HG03025 (cell line): ENCODE measurements around the gene FSTL4.

Experiments
- ATAC-seq: cut with Tn5 transposase; IDR thresholded peaks from one replicate; pipeline ENCODE4 v1.9.1; 2021; ENCODE audit warnings: mild to moderate bottlenecking, moderate library complexity; ENCODE audit not compliant: unreplicated experiment, low FRiP score

FSTL4 gene

DNA sequence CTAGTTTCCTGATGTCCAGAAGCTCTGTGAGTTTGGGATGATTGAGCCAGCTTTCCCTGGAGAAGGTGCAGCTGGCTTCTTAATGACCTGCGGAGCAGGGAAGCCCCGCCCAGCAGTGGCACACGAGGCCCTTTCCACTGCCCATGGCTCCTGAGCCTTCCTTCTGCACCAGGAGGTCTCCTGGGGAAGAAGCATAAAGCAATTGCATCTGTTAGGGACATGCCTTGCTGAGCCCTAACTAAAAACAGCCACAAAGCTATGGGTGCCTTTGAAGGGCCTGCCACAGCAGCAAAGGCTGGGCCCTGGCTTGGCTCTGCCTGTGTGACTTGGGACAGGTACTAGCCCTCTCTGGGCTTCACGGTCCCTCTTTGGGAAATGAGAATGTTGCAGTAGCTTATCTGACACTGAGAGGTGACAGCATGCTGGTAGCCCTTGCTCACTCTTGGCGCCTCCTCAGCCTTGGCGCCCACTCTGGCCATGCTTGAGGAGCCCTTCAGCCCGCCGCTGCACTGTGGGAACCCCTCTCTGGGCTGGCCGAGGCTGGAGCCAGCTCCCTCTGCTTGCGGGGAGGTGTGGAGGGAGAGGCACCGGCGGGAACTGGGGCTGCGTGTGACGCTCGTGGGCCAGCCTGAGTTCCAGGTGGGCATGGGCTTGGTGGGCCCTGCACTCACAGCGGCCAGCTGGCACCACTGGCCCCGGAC, 218.4 kb downstream of the FSTL4 start:
- no peak for ATAC-seq

DNA sequence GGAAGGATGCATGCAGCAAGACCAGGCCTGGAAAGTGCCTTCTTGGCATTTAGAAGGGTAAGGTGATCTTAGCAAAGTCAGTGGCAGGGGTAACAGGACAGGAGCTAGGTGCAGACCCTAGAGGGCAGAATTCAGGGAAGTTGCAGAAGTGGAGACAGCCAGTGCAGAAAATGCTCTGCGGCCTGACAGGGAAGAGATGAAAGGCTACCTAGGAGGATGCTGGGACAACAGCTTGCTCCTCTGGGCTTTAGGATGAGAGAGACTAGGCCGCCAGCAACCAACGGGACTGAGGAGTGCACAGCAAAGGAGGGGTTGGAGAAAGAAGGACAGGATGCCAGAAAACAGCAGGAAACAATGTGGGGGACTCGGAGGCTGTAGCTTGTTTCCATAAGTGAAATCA, 219.9 kb downstream of the FSTL4 start:
- ATAC-seq = no peak

GRCh38 chr5:133391354-133392136, 220.8 kb downstream of the FSTL4 start:
- no peak for ATAC-seq

- ATAC-seq = no peak
These were observed 221.7 kb downstream of the FSTL4 start for GRCh38 chr5:133390416-133391353.

DNA sequence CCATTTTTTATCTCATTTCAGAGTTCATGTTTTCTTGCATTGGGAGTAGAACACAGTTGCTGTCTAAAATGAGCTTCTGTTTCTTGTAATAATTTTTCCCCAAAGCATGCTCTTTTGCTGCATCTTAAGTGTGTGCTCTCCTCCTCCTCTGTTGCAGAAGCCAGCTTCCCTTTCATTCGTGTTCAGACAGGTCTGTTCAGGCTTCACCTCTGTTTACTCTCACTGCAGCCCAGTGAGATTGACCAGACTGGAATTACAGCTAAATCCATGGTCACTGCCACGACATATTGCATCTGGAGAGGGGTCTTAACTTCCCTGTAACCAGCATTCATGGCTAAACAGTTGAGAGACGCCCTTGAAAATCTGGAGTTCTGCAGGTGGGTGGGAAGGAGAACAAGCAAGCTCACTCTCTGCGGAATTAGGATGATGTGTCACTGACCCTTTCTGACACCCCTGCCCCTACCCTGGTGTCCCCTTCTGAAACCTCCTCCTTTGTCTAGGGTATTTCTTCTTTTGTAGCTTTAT, 223.2 kb downstream of the FSTL4 start:
- no peak for ATAC-seq

GRCh38 chr5:133387621-133388020, 224.7 kb downstream of the FSTL4 start:
- no peak for ATAC-seq

GRCh38 chr5:133387091-133387490, 225.2 kb downstream of the FSTL4 start:
- no peak for ATAC-seq

GRCh38 chr5:133386662-133387061, 225.7 kb downstream of the FSTL4 start:
- no peak for ATAC-seq

DNA sequence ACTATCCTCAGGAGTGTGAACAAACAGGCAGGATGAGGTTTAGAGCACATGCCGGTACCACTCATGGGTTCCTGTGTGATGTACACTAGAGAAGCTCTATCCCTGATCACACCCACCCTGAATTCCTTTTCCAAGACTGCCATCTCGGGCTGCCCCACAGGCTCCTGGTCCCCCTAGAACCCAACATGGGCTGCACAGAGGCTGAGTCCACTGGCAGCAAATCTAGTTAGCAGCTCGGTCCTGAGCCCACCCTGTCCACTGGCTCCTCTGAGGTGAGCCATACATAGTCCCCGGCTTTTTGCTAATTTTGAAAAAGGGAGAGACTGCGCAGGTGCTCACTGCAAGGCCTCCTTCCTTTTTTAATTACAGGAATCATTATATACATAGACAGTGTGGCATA, 227.0 kb downstream of the FSTL4 start:
- no peak for ATAC-seq

GRCh38 chr5:133384903-133385302, 227.4 kb downstream of the FSTL4 start:
- no peak for ATAC-seq

- ATAC-seq = no peak
These were observed 228.1 kb downstream of the FSTL4 start for GRCh38 chr5:133384120-133384855.

DNA sequence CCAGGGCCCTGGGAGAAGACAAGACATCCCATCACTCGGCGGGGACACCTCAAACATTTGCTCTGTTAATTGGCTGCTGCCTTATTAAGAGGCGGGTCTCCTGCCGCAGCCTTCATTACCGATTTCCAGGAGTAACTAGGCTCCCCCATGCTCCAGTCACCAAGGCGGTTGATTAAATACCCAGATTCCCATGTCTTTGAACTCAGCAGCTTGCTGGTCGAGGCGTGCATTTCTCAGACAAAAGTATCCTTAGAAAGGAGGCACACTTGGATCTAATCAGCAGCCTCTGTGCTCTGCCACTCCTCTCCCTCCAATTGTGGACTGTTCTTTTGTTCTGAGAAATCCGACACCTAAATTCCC, 228.8 kb downstream of the FSTL4 start:
- no peak for ATAC-seq

GRCh38 chr5:133382661-133383579, 229.4 kb downstream of the FSTL4 start:
- no peak for ATAC-seq

GRCh38 chr5:133381571-133382365, 230.6 kb downstream of the FSTL4 start:
- no peak for ATAC-seq

DNA sequence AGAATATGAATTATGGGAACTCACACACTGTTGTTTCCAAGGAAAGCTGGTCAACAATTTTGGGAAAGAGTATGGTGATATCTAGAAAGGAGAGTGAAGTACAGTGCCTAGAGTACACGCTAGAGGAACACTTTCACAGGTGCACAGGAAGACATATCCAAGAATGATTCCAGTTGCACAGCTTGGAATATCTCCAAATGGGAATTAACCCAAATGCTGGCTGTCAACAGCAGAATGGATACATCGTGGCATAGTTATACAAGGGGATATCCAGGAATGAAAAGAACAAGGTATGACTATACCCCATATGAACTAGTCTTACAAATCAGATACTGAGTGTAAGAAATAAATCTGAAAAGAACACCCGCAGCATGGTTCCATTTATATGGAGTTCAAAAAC, 231.3 kb downstream of the FSTL4 start:
- ATAC-seq = no peak

DNA sequence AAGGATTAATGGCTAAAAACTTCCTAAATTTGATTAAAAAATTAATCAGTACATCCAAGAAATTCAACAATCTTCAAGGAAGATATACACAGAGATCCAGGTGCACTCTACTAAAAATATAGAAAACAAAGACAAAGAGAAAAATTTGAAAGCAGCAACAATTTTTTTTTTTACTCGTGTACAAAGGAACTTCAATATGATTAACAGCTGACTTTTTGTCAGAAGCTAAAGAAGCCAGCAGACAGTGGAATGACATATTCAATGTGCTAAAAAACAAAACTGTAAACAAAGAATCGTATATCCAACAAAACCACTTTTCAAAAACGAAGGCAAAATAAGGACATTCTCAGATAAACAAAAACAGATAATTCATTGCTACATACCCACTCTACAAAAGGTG, 234.6 kb downstream of the FSTL4 start:
- ATAC-seq = no peak

DNA sequence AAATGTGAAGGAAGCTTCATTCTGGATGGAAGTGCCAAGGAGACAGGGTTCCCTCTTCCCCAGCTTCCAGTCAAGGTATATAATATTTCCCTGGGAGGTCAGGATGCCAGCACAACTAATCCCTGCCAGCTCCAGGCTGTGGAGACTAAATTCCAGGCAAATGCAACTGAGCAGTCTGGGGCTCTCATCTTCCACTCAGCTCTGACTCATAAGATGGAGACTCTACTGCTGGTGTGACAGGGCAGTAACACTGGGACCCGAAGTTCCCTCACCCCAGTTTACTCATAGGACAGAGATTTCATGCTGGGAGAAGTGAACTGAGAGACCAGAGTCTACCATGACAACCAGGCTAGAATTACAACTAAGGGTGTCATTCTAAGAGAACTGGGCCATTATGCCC, 235.4 kb downstream of the FSTL4 start:
- ATAC-seq = no peak

DNA sequence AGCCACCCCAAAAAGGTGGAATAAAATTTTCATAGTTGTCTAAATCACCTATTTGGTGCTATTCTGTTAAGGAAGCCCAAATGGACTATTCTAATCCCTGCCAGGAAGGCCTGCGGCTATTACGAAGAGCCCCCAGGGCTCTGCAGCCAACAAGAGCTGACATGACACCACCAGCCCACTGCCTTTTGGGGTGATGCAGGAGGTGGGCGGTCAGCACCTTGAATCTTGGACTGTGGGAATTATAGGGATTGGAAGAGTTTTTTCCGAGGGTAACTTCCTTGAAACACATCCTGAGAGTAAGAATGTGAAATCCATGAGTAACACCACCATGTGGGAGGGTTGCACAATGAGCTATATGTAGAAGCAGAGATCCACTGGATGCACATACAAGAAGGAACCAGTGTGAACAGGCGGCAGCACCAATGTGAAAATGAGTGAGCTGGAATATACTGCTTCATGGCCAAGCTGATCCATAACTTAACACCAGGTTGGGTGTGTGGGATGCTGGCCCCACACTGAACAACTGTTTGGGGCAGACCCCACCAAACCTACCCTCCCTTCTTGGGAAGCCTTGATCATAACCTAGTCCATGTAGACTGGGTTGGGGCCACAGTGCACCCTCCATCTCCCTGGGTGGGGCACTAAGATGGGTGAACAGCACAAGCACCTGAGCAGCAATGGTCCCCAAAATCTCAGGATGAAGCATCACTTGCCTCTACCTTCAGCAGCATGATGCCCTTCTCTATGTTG, 239.0 kb downstream of the FSTL4 start:
- no peak for ATAC-seq
